IPS-20b (cell line): Measurements from ENCODE around the gene CFL1.

Experiments
- H3K27ac ChIP-seq: one replicate; pipeline ENCODE4 v1.5.1; 2013; ENCODE audit warnings: low read length
- H3K27me3 ChIP-seq: 2 replicates; pipeline ENCODE4 v1.6.1; 2013; ENCODE audit warnings: mild to moderate bottlenecking, low read length, inconsistent platforms; ENCODE audit not compliant: insufficient read depth
- H3K36me3 ChIP-seq: 2 replicates; pipeline ENCODE4 v1.6.1; 2013; ENCODE audit warnings: low read depth, mild to moderate bottlenecking, inconsistent platforms, low read length, moderate library complexity; ENCODE audit not compliant: insufficient read depth
- H3K4me1 ChIP-seq: 2 replicates; pipeline ENCODE4 v1.6.1; 2013; ENCODE audit warnings: mild to moderate bottlenecking, control low read depth, inconsistent platforms, low read length, moderate library complexity; ENCODE audit not compliant: insufficient read depth
- H3K4me3 ChIP-seq: 2 replicates; pipeline ENCODE4 v1.5.1; 2013; ENCODE audit warnings: mild to moderate bottlenecking, low read length, inconsistent platforms
- H3K9ac ChIP-seq: 2 replicates; pipeline ENCODE4 v1.6.1; 2013; ENCODE audit warnings: low read depth, mild to moderate bottlenecking, inconsistent platforms, low read length, moderate library complexity
- H3K9me3 ChIP-seq: 2 replicates; pipeline ENCODE4 v1.6.1; 2013; ENCODE audit warnings: mild to moderate bottlenecking, low read depth, low read length, inconsistent platforms; ENCODE audit not compliant: insufficient read depth

Gene CFL1

GRCh38 chr11:65811764-65812475 lies 46.1 kb downstream of the CFL1 start:
- no peaks in the 10 kb centered on the region for H3K4me1 ChIP-seq
- no peak overlapping the region for H3K4me3 ChIP-seq
- H3K27ac ChIP-seq = no peak overlapping the region
- H3K36me3 ChIP-seq = no peaks in the 10 kb centered on the region
- H3K9me3 ChIP-seq = no peaks in the 10 kb centered on the region
- no peak overlapping the region for H3K9ac ChIP-seq
- peaks cover 5% of the 10 kb centered on the region for H3K27me3 ChIP-seq

- H3K36me3 ChIP-seq = no peaks in the 10 kb centered on the region
- no peaks in the 10 kb centered on the region; the same call in 1 of the 2 replicates for H3K27me3 ChIP-seq
- no peak overlapping the region for H3K27ac ChIP-seq
- no peaks in the 10 kb centered on the region for H3K4me1 ChIP-seq
- H3K9ac ChIP-seq = no peak overlapping the region
- no peak overlapping the region for H3K4me3 ChIP-seq
- H3K9me3 ChIP-seq = no peaks in the 10 kb centered on the region
These were observed 47.7 kb downstream of the CFL1 start for GRCh38 chr11:65810046-65810868.

GRCh38 chr11:65809496-65809895 lies 48.5 kb downstream of the CFL1 start:
- Histone ChIP-seq H3K27ac (no peak overlapping the region), H3K36me3 (no peaks in the 10 kb centered on the region), H3K4me3 (no peak overlapping the region), H3K9ac (no peak overlapping the region), H3K27me3 (no peaks in the 10 kb centered on the region; the same call in 1 of the 2 replicates), H3K9me3 (no peaks in the 10 kb centered on the region), H3K4me1 (no peaks in the 10 kb centered on the region)

GRCh38 chr11:65808744-65809341 lies 49.1 kb downstream of the CFL1 start:
- Histone ChIP-seq H3K9ac (no peak overlapping the region), H3K4me1 (no peaks in the 10 kb centered on the region), H3K9me3 (no peaks in the 10 kb centered on the region), H3K27ac (no peak overlapping the region), H3K27me3 (no peaks in the 10 kb centered on the region; the same call in 1 of the 2 replicates), H3K4me3 (no peak overlapping the region), H3K36me3 (no peaks in the 10 kb centered on the region)

GRCh38 chr11:65806979-65807378 lies 51.0 kb downstream of the CFL1 start:
- no peaks in the 10 kb centered on the region for H3K27me3 ChIP-seq
- no peaks in the 10 kb centered on the region for H3K4me1 ChIP-seq
- H3K36me3 ChIP-seq = no peaks in the 10 kb centered on the region
- no peak overlapping the region for H3K4me3 ChIP-seq
- H3K9me3 ChIP-seq = no peaks in the 10 kb centered on the region
- no peak overlapping the region for H3K9ac ChIP-seq
- no peak overlapping the region for H3K27ac ChIP-seq
